Hematopoietic multipotent progenitor cell treated with erythropoietin and hydrocortisone succinate and interleukin-3 and kit ligand, for 15 days (in vitro differentiated cells): ENCODE measurements around the gene ELAPOR1.

Experiments used
- DNase-seq: peaks from one replicate; pipeline ENCODE4 v3.0.0-alpha.2; 2015; ENCODE audit warnings: low spot score

Gene ELAPOR1

GRCh38 chr1:109094871-109095270 lies 19.0 kb upstream of the ELAPOR1 start:
- no peak for DNase-seq

GRCh38 chr1:109095631-109096030 lies 18.3 kb upstream of the ELAPOR1 start:
- no peak for DNase-seq

- no peak for DNase-seq
These were observed 17.8 kb upstream of the ELAPOR1 start for GRCh38 chr1:109096120-109096519.

- DNase-seq, result peak; percentile 95
These were observed 13.8 kb upstream of the ELAPOR1 start for GRCh38 chr1:109099938-109100773.

GRCh38 chr1:109104364-109105151 lies 9.4 kb upstream of the ELAPOR1 start:
- DNase-seq, result no peak

- no peak for DNase-seq
These were observed 8.0 kb upstream of the ELAPOR1 start for GRCh38 chr1:109105881-109106280.

- DNase-seq, result no peak
These were observed 6.1 kb upstream of the ELAPOR1 start for GRCh38 chr1:109107785-109108184.

- DNase-seq, result no peak
These were observed 4.0 kb upstream of the ELAPOR1 start for GRCh38 chr1:109109906-109110305.

GRCh38 chr1:109111386-109112055 lies 2.4 kb upstream of the ELAPOR1 start:
- DNase-seq, result no peak

GRCh38 chr1:109112056-109112651 lies 1.8 kb upstream of the ELAPOR1 start:
- peak; percentile 37 for DNase-seq

GRCh38 chr1:109112652-109113285 lies 1.1 kb upstream of the ELAPOR1 start:
- peak; percentile 86 for DNase-seq

GRCh38 chr1:109114342-109114674 lies 393 bp downstream of the ELAPOR1 start:
- DNase-seq, result no peak

- DNase-seq, result no peak
These were observed 1.8 kb downstream of the ELAPOR1 start for GRCh38 chr1:109115685-109116084.

GRCh38 chr1:109116286-109116685 lies 2.4 kb downstream of the ELAPOR1 start:
- no peak for DNase-seq

GRCh38 chr1:109118089-109118488 lies 4.2 kb downstream of the ELAPOR1 start:
- DNase-seq, result no peak

- no peak for DNase-seq
These were observed 6.4 kb downstream of the ELAPOR1 start for GRCh38 chr1:109120356-109120755.

- no peak for DNase-seq
These were observed 17.1 kb downstream of the ELAPOR1 start for GRCh38 chr1:109131059-109131458.

- no peak for DNase-seq
These were observed 17.9 kb downstream of the ELAPOR1 start for GRCh38 chr1:109131800-109132199.

GRCh38 chr1:109133002-109133706 lies 19.2 kb downstream of the ELAPOR1 start:
- DNase-seq, result no peak

- DNase-seq, result peak; percentile 32
These were observed 19.9 kb downstream of the ELAPOR1 start for GRCh38 chr1:109133815-109134214.

- DNase-seq, result peak; percentile 82
These were observed 20.5 kb downstream of the ELAPOR1 start for GRCh38 chr1:109134423-109134822.
